GM12864 (cell line): Measurements from ENCODE around the gene CYP17A1.

Experiments used
- DNase-seq: peaks from one replicate; pipeline ENCODE4 v3.0.0-alpha.2; 2011; ENCODE audit warnings: low read depth
- H3K4me3 ChIP-seq: 2 replicates; pipeline ENCODE4 v1.5.1; 2011; ENCODE audit warnings: mild to moderate bottlenecking, low read depth, low read length, control low read depth
- TF ChIP-seq, protein P1 (sequence below): IDR thresholded peaks from 2 replicates; pipeline ENCODE4 v1.5.1; 2011; ENCODE audit warnings: low read depth, mild to moderate bottlenecking, moderate library complexity, low read length, control low read depth, inconsistent platforms; ENCODE audit errors: missing control alignments

The CYP17A1 gene

DNA sequence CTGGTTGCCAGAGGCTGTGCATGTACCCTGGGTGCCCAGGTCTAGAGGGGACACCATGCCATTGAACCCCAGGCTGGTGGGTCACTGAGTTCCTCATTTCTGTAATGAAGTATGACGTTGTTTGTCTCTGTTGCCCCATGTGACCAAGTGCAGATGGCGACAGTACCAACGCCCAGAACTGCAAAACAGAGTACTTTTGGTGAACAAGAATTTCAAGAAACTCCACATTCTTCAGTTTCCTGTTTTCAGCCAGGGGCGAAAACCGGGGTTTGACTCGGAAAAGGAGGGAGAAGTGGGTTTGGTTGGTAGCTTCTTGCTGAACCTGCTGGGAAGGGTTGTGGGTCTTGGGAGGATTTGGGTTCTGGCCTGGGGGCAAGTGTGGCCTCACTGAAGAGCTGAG lies 18.2 kb downstream of the CYP17A1 start:
- TF ChIP-seq, protein P1, sequence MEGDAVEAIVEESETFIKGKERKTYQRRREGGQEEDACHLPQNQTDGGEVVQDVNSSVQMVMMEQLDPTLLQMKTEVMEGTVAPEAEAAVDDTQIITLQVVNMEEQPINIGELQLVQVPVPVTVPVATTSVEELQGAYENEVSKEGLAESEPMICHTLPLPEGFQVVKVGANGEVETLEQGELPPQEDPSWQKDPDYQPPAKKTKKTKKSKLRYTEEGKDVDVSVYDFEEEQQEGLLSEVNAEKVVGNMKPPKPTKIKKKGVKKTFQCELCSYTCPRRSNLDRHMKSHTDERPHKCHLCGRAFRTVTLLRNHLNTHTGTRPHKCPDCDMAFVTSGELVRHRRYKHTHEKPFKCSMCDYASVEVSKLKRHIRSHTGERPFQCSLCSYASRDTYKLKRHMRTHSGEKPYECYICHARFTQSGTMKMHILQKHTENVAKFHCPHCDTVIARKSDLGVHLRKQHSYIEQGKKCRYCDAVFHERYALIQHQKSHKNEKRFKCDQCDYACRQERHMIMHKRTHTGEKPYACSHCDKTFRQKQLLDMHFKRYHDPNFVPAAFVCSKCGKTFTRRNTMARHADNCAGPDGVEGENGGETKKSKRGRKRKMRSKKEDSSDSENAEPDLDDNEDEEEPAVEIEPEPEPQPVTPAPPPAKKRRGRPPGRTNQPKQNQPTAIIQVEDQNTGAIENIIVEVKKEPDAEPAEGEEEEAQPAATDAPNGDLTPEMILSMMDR, result no peak
- no peak for DNase-seq
- H3K4me3 ChIP-seq, result no peak overlapping the region

DNA sequence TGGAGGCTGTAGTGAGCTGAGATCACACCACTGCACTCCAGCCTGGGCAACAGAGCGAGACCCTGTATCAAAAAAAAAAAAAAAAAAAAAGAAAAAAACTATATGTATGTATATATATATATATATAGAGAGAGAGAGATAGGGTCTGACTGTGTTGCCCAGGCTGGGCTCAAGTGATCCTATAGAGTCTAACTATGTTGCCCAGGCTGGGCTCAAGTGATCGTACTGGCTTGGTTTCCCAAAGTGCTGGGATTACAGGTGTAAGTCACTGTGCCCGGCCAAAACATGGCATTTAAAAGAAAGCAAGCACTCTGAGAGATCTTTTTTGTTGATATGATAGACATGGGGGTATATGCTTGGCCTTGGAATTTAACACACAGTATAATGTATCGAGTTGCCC lies 20.0 kb downstream of the CYP17A1 start:
- no peak overlapping the region for H3K4me3 ChIP-seq
- TF ChIP-seq, protein P1, result no peak
- DNase-seq, result no peak

- no peak overlapping the region for H3K4me3 ChIP-seq
- TF ChIP-seq, protein P1, result no peak
- no peak for DNase-seq
These were observed 21.2 kb downstream of the CYP17A1 start for GRCh38 chr10:102815790-102816549.

GRCh38 chr10:102814873-102815661 lies 22.1 kb downstream of the CYP17A1 start:
- TF ChIP-seq, protein P1, result no peak
- H3K4me3 ChIP-seq, result no peak overlapping the region
- DNase-seq, result no peak

DNA sequence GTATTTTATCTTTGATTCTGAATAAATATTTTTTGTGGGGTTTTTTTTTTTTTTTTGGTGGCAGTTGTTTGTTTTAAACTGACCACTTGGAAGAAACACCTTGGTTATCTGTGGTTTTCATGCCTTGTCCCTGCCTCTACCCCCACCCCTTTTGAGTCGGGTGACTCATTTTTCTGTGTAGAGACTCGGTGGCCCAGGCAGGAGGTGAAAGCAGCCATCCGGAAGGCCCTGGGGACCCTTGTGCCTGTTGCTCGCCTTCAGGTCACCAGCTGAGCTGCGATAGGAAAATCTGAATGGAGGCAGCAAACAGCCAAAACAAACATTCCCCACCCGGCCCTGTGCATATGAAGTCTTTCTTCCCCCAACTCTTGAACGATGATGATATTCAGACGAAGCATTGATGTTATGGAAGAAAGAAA lies 22.8 kb downstream of the CYP17A1 start:
- DNase-seq, result no peak
- TF ChIP-seq, protein P1, result no peak
- no peak overlapping the region for H3K4me3 ChIP-seq

- TF ChIP-seq, protein P1, result no peak
- DNase-seq, result no peak
- no peak overlapping the region for H3K4me3 ChIP-seq
These were observed 23.3 kb downstream of the CYP17A1 start for GRCh38 chr10:102813734-102814452.
